SK-N-SH (cell line): ENCODE measurements around the gene MRGPRX4. TPM values are rescaled to one million over a fixed set of nuclear protein-coding genes. Genes with fewer than 3 reads are reported as not detected.

Source experiments
- CTCF ChIA-PET: fragments of 300-600, 350-600 bp; formaldehyde crosslinking; extraction: SDS; loops from one replicate; lab custom pipeline; 2021; lab: Yijun Ruan, JAX
- POLR2A ChIA-PET: fragments of 350-600 bp; sonication (Branson Sonifier 250); formaldehyde crosslinking; extraction: SDS; loops from one replicate; lab custom pipeline; 2020; ENCODE audit warnings: antibody characterized with exemption, inconsistent platforms; lab: Yijun Ruan, JAX
- DNase-seq: peaks from one replicate; pipeline ENCODE4 v3.0.0; 2012
- H2AFZ ChIP-seq: fragments of 200-600 bp; sonication (generic); 2 replicates; pipeline ENCODE4 v1.8.1; 2016; ENCODE audit warnings: antibody characterized with exemption, mild to moderate bottlenecking, low read depth
- H3F3A ChIP-seq: fragments of 200-600 bp; sonication (generic); replicated peaks from 2 replicates; pipeline ENCODE3; 2016; ENCODE audit warnings: antibody characterized with exemption, mild to moderate bottlenecking; ENCODE audit not compliant: insufficient read depth
- H3K27ac ChIP-seq, 2 experiments: fragments of 200-500 bp in 1 of 2; fragments of 200-600 bp in 1 of 2; sonication (Bioruptor generic) in 1 of 2; sonication (generic), shearing (Covaris generic) in 1 of 2; 2 replicates each; pipeline versions ENCODE4 v1.5.1 to v1.6.1; 2014 to 2016; ENCODE audit warnings: low read depth in 2 of 2, inconsistent platforms in 1 of 2, low read length in 1 of 2, mild to moderate bottlenecking in 1 of 2, mixed read lengths in 1 of 2
- H3K27me3 ChIP-seq: fragments of 200-600 bp; sonication (generic), shearing (Covaris generic); 2 replicates; pipeline ENCODE4 v1.6.1; 2016; ENCODE audit warnings: mixed run types; ENCODE audit not compliant: insufficient read depth
- H3K36me3 ChIP-seq, 2 experiments: fragments of 200-500 bp in 1 of 2; fragments of 200-600 bp in 1 of 2; sonication (Bioruptor generic) in 1 of 2; sonication (generic) in 1 of 2; replicated peaks in 1 of 2; 2 replicates each; pipeline versions ENCODE3 to v1.5.1; 2014 to 2016; ENCODE audit warnings: low read length in 1 of 2, mild to moderate bottlenecking in 1 of 2; ENCODE audit not compliant: insufficient read depth in 2 of 2, control insufficient read depth in 1 of 2
- H3K4me1 ChIP-seq, 2 experiments: fragments of 200-500 bp in 1 of 2; fragments of 200-600 bp in 1 of 2; sonication (Bioruptor generic) in 1 of 2; sonication (generic), shearing (Covaris generic) in 1 of 2; 2 replicates each; pipeline versions ENCODE4 v1.5.1 to v1.6.1; 2014 to 2016; ENCODE audit warnings: low read depth in 1 of 2, low read length in 1 of 2, mixed run types in 1 of 2; ENCODE audit not compliant: insufficient read depth in 2 of 2, control insufficient read depth in 1 of 2
- H3K4me2 ChIP-seq: fragments of 200-600 bp; sonication (generic), shearing (Covaris generic); 2 replicates; pipeline ENCODE4 v1.6.1; 2017; ENCODE audit warnings: mixed run types
- H3K4me3 ChIP-seq, 2 experiments: fragments of 200-500 bp in 1 of 2; fragments of 200-600 bp in 1 of 2; sonication (Bioruptor generic) in 1 of 2; sonication (generic), shearing (Covaris generic) in 1 of 2; 2 replicates each; pipeline versions ENCODE4 v1.5.1 to v1.8.1; 2014 to 2016; ENCODE audit warnings: low read depth in 2 of 2, inconsistent platforms in 1 of 2, low read length in 1 of 2, mild to moderate bottlenecking in 1 of 2, mixed read lengths in 1 of 2, moderate library complexity in 1 of 2
- H3K79me2 ChIP-seq: fragments of 200-600 bp; sonication (generic); 2 replicates; pipeline ENCODE4 v1.8.1; 2017; ENCODE audit warnings: mild to moderate bottlenecking; ENCODE audit not compliant: insufficient read depth
- H3K9ac ChIP-seq: fragments of 200-600 bp; sonication (generic); 2 replicates; pipeline ENCODE4 v1.6.1; 2017; ENCODE audit warnings: mixed run types
- H3K9me2 ChIP-seq: fragments of 200-600 bp; sonication (generic); 2 replicates; pipeline ENCODE4 v1.6.1; 2017; ENCODE audit warnings: mixed run types
- H3K9me3 ChIP-seq: fragments of 200-600 bp; sonication (generic); 2 replicates; pipeline ENCODE4 v1.6.1; 2017; ENCODE audit warnings: mixed run types, mild to moderate bottlenecking, moderate library complexity
- H4K20me1 ChIP-seq: fragments of 200-600 bp; sonication (generic); 2 replicates; pipeline ENCODE4 v1.6.1; 2017; ENCODE audit warnings: mild to moderate bottlenecking, mixed run types; ENCODE audit not compliant: insufficient read depth
- CHD2 ChIP-seq: fragments of 150-350 bp; IDR thresholded peaks from 2 replicates; pipeline ENCODE4 v1.6.1; 2018; ENCODE audit warnings: low read length; ENCODE audit not compliant: partially characterized antibody
- ELF1 ChIP-seq: IDR thresholded peaks from 2 replicates; pipeline ENCODE4 v1.4.0; 2012
- EP300 ChIP-seq, 2 experiments: IDR thresholded peaks; 2 replicates each; pipeline versions ENCODE4 v1.4.0 to v1.6.1; 2012; ENCODE audit warnings: borderline replicate concordance in 1 of 2, low read depth in 1 of 2, low read length in 1 of 2
- FOSL2 ChIP-seq: IDR thresholded peaks from 2 replicates; pipeline ENCODE4 v1.4.0; 2012; ENCODE audit warnings: low read depth, mild to moderate bottlenecking, moderate library complexity, borderline replicate concordance
- FOXJ3 ChIP-seq: sonication (generic); formaldehyde crosslinking; IDR thresholded peaks from 2 replicates; pipeline ENCODE4 v1.5.1; 2020; ENCODE audit warnings: mild to moderate bottlenecking, missing genetic modification reagents
- FOXM1 ChIP-seq: IDR thresholded peaks from 2 replicates; pipeline ENCODE4 v1.4.0; 2012; ENCODE audit warnings: low read depth, mild to moderate bottlenecking
- GABPA ChIP-seq: IDR thresholded peaks from 2 replicates; pipeline ENCODE4 v1.4.0; 2012; ENCODE audit warnings: low read depth, mild to moderate bottlenecking
- GATA2 ChIP-seq: sonication (generic); formaldehyde crosslinking; IDR thresholded peaks from 2 replicates; pipeline ENCODE4 v1.5.0; 2020; ENCODE audit warnings: mild to moderate bottlenecking, missing genetic modification reagents
- MEF2A ChIP-seq: IDR thresholded peaks from 2 replicates; pipeline ENCODE4 v1.4.0; 2012; ENCODE audit warnings: low read depth, borderline replicate concordance
- MXI1 ChIP-seq: IDR thresholded peaks from 2 replicates; pipeline ENCODE4 v1.6.1; 2012; ENCODE audit warnings: mild to moderate bottlenecking, low read depth, low read length, improper control_type of control experiment
- NFIC ChIP-seq: IDR thresholded peaks from 2 replicates; pipeline ENCODE4 v1.4.0; 2012; ENCODE audit warnings: borderline replicate concordance
- NRF1 ChIP-seq: IDR thresholded peaks from 2 replicates; pipeline ENCODE4 v1.6.1; 2012; ENCODE audit warnings: low read depth, mild to moderate bottlenecking, low read length
- RCOR1 ChIP-seq: fragments of 150-350 bp; IDR thresholded peaks from 2 replicates; pipeline ENCODE4 v1.6.1; 2017; ENCODE audit warnings: antibody characterized with exemption, low read length
- RFX5 ChIP-seq: IDR thresholded peaks from 2 replicates; pipeline ENCODE4 v1.6.1; 2012; ENCODE audit warnings: mild to moderate bottlenecking, improper control_type of control experiment, low read length
- SMC3 ChIP-seq: IDR thresholded peaks from 2 replicates; pipeline ENCODE4 v1.6.1; 2012; ENCODE audit warnings: low read depth, low read length, improper control_type of control experiment
- TCF12 ChIP-seq: IDR thresholded peaks from 2 replicates; pipeline ENCODE4 v1.4.0; 2012
- TEAD4 ChIP-seq: IDR thresholded peaks from 2 replicates; pipeline ENCODE4 v1.4.0; 2012; ENCODE audit warnings: mild to moderate bottlenecking, borderline replicate concordance; ENCODE audit not compliant: insufficient read depth
- YY1 ChIP-seq: IDR thresholded peaks from 2 replicates; pipeline ENCODE4 v1.4.0; 2012; ENCODE audit warnings: low read depth, mild to moderate bottlenecking
- WGBS: methylation state at CpG from one replicate; pipeline ENCODE4 v1.1.6; 2017; ENCODE audit warnings: low lambda C conversion rate; 5-methylcytosine and 5-hydroxymethylcytosine counted together
- polyA plus RNA-seq, 3 experiments: library from polyadenylated mRNA; depleted of rRNA; stranded (reverse); fragments of >200 nt; gene quantifications; 2 replicates each; pipeline ENCODE4 v1.2.3, GENCODE V29; 2012
- TF ChIP-seq, protein P1 (sequence below): IDR thresholded peaks from 2 replicates; pipeline ENCODE4 v1.4.0; 2012; ENCODE audit warnings: low read depth, borderline replicate concordance
- TF ChIP-seq, protein P2 (sequence below): IDR thresholded peaks from 2 replicates; pipeline ENCODE4; 2012
- TF ChIP-seq, protein P3 (sequence below): fragments of 150-350 bp; IDR thresholded peaks from 2 replicates; pipeline ENCODE4 v1.6.1; 2016; ENCODE audit warnings: mild to moderate bottlenecking, low read depth, low read length

The MRGPRX4 gene
- polyA plus RNA-seq, 1 of the 3 experiments (the other 2 are of a cell fraction) = not detected

DNA sequence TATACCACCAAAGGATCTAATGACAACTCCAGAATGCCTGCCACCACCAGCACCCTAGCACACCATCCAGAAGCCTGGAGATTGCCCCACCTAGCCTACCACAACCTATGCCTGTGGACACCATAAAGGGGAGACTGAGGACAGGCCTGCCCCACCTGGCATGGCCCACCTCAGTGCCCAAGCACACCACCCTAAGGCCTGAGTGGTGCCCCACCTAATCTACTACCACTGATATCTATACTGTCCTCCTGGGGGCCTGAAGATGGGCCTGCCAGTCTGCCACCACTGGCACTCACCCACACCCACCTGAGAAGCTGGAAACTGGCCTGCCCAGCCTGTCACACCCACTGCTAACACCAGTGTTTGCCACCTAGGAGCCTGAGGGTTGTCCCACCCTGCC is 32.1 kb downstream of the MRGPRX4 start:
- CTCF ChIA-PET = interaction anchor here (0.9 to 4.7 kb wide), 5 partner anchors 11 to 89 kb away, joined by 3 to 24 read pairs (median 4); no protein-coding TSS in a partner anchor
- H3K36me3 ChIP-seq = no peaks in the 10 kb centered on the region
- H3K9me3 ChIP-seq = no peaks in the 10 kb centered on the region
- H3K27ac ChIP-seq = no peak overlapping the region
- H4K20me1 ChIP-seq = no peaks in the 10 kb centered on the region
- H3K27me3 ChIP-seq = no peaks in the 10 kb centered on the region
- H3K9me2 ChIP-seq = no peaks in the 10 kb centered on the region
- no peak for TF ChIP-seq FOXM1
- no peak for TF ChIP-seq YY1
- TF ChIP-seq MEF2A = no peak
- TF ChIP-seq, all 33 proteins: peak for 0
- H3K4me3 ChIP-seq = no peak overlapping the region
- H2AFZ ChIP-seq = no peak overlapping the region
- H3K9ac ChIP-seq = no peak overlapping the region
- POLR2A ChIA-PET = no interaction called here
- no peak for DNase-seq
- no peaks in the 10 kb centered on the region for H3K79me2 ChIP-seq
- no peaks in the 10 kb centered on the region for H3K4me1 ChIP-seq
- H3K4me2 ChIP-seq = no peak overlapping the region
- no peaks in the 10 kb centered on the region for H3F3A ChIP-seq

DNA sequence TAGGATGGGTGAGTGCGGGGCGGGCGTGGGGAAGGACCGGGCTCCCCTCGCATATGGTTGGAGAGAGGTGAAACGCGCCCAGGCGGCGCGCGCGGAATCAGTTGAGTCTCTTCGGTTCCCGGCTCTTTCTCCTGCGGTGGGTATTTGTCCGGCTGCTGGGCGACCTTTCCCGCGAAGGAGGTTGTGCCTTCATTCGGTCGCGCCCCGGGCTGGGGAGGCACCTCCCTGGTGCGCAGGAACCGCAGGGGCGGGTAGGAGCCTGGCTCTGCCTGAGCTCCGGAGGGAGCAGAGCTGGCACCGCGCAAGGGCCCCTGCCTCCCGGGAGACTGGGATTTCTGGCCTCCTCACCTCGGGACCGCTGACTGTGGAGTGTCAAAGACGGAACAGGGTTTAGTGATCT is 36.4 kb downstream of the MRGPRX4 start:
- H3K27me3 ChIP-seq = no peaks in the 10 kb centered on the region
- TF ChIP-seq MXI1 = no peak
- no peak for TF ChIP-seq TEAD4
- no peak for TF ChIP-seq CHD2
- no peak for TF ChIP-seq NRF1
- TF ChIP-seq FOSL2 = no peak
- TF ChIP-seq ELF1 = no peak
- no peak for TF ChIP-seq TCF12
- no peak for TF ChIP-seq SMC3
- no peak for TF ChIP-seq GATA2
- TF ChIP-seq, protein P1, sequence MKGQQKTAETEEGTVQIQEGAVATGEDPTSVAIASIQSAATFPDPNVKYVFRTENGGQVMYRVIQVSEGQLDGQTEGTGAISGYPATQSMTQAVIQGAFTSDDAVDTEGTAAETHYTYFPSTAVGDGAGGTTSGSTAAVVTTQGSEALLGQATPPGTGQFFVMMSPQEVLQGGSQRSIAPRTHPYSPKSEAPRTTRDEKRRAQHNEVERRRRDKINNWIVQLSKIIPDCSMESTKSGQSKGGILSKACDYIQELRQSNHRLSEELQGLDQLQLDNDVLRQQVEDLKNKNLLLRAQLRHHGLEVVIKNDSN = no peak
- TF ChIP-seq FOXJ3 (CRISPR knock-in tag) = no peak
- TF ChIP-seq RCOR1 = no peak
- TF ChIP-seq, protein P2, sequence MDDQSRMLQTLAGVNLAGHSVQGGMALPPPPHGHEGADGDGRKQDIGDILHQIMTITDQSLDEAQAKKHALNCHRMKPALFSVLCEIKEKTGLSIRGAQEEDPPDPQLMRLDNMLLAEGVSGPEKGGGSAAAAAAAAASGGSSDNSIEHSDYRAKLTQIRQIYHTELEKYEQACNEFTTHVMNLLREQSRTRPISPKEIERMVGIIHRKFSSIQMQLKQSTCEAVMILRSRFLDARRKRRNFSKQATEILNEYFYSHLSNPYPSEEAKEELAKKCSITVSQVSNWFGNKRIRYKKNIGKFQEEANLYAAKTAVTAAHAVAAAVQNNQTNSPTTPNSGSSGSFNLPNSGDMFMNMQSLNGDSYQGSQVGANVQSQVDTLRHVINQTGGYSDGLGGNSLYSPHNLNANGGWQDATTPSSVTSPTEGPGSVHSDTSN = no peak
- TF ChIP-seq EP300 (IDR thresholded peaks at IDR 0.05; ENCODE audit: borderline replicate concordance in 1 of 2, low read depth in 1 of 2, low read length in 1 of 2) = no peak
- no peak for TF ChIP-seq MEF2A
- TF ChIP-seq FOXM1 = no peak
- TF ChIP-seq NFIC = no peak
- TF ChIP-seq GABPA = no peak
- TF ChIP-seq, protein P3, sequence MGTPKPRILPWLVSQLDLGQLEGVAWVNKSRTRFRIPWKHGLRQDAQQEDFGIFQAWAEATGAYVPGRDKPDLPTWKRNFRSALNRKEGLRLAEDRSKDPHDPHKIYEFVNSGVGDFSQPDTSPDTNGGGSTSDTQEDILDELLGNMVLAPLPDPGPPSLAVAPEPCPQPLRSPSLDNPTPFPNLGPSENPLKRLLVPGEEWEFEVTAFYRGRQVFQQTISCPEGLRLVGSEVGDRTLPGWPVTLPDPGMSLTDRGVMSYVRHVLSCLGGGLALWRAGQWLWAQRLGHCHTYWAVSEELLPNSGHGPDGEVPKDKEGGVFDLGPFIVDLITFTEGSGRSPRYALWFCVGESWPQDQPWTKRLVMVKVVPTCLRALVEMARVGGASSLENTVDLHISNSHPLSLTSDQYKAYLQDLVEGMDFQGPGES = no peak
- TF ChIP-seq RFX5 = no peak
- H4K20me1 ChIP-seq = no peaks in the 10 kb centered on the region
- ChIA-PET POLR2A (no interaction called here), CTCF (interaction anchor here (1.3 kb wide), 1 partner anchor 94 kb away, joined by 5 read pairs; no protein-coding TSS in a partner anchor)
- no peaks in the 10 kb centered on the region for H3F3A ChIP-seq
- no peaks in the 10 kb centered on the region for H3K79me2 ChIP-seq
- H3K9me2 ChIP-seq = no peaks in the 10 kb centered on the region
- no peaks in the 10 kb centered on the region for H3K9me3 ChIP-seq
- H3K4me3 ChIP-seq = no peak overlapping the region
- H3K27ac ChIP-seq = no peak overlapping the region
- H3K36me3 ChIP-seq = no peaks in the 10 kb centered on the region
- H3K9ac ChIP-seq = no peak overlapping the region
- no peak overlapping the region for H3K4me2 ChIP-seq
- DNase-seq = no peak
- H3K4me1 ChIP-seq = no peaks in the 10 kb centered on the region
- H2AFZ ChIP-seq = no peak overlapping the region
- 71% methylated on average over 33 of the region's 33 CpGs for WGBS
